ENCODE data around the gene PHAX.
"Not testable (repeated sequence)": the region's sequence is repeated elsewhere in the genome, so short reads cannot be mapped to it uniquely, and the experiment has no call there.

The PHAX gene, protein sequence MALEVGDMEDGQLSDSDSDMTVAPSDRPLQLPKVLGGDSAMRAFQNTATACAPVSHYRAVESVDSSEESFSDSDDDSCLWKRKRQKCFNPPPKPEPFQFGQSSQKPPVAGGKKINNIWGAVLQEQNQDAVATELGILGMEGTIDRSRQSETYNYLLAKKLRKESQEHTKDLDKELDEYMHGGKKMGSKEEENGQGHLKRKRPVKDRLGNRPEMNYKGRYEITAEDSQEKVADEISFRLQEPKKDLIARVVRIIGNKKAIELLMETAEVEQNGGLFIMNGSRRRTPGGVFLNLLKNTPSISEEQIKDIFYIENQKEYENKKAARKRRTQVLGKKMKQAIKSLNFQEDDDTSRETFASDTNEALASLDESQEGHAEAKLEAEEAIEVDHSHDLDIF

DNA sequence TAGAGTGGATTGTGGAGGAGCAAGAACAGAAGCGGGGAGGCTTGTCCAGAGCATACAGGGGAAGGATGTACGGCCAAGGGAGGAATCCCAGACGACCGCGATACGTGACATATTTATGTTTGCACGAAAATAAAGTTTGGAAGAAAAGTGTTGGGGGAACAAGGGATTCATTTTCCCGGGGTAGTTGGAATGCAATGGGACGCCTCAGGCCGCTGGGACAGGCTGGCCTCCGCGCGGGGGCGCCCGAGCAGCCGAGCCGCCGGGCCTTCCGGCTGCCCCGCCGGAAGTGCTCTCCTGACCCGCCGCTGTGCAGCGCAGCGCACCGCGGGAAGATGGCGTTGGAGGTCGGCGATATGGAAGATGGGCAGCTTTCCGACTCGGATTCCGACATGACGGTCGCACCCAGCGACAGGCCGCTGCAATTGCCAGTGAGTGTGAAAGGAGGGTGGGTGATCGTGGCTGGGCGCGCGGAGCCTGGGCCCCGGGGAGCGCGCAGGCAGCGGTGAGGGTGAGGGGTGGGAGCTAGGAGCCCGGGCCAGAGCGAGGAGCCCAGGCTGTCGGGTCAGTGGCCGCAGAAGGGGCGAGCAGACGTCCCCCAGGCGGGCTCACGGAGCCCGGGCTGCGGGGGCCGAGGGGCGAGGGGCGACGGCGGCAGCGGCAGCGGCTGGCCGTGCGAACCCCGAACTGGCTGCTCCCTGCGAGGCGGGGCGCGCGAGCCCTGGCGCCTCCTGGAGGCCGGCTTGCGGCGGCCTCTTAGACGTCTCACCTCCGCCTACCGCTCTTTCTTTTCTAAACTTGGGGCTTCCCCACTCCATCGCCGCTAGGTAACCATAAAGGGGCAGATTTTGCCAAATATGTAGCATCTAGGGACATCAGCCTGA, at the start of gene PHAX:
PHAX (plus strand) TSS at position 317 of the 881 bp plus-strand sequence; CDS start at position 333, 16 bp downstream.
- peak; percentile 35 for DNase-seq (ENCODE audit: low read depth)

DNA sequence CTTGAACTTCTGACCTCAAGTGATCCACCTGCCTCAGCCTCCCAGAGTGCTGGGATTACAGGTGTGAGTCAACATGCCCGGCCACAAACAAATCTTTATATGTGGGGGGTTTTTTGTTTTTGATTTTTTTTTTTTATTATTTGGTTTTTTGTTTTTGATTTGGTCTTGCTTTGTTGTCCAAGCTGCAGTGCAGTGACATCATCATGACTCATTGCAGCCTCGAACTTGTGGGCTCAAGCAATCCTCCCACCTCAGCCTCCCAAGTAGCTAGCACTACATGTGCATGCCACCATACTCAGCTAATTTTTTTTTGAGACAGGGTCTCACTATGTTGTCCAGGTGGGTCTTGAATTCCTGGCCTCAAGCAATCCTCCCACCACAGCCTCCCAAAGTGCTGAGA, 48.1 kb upstream of the PHAX start:
- DNase-seq (ENCODE audit: low read depth): no peak

GRCh38 chr5:126555101-126555500, 45.6 kb upstream of the PHAX start:
- not testable (repeated sequence) for DNase-seq (ENCODE audit: low read depth)

- no peak for DNase-seq (ENCODE audit: low read depth)
Measured at GRCh38 chr5:126561908-126562307, 38.8 kb upstream of the PHAX start.

GRCh38 chr5:126562823-126563222, 37.9 kb upstream of the PHAX start:
- no peak for DNase-seq (ENCODE audit: low read depth)

DNA sequence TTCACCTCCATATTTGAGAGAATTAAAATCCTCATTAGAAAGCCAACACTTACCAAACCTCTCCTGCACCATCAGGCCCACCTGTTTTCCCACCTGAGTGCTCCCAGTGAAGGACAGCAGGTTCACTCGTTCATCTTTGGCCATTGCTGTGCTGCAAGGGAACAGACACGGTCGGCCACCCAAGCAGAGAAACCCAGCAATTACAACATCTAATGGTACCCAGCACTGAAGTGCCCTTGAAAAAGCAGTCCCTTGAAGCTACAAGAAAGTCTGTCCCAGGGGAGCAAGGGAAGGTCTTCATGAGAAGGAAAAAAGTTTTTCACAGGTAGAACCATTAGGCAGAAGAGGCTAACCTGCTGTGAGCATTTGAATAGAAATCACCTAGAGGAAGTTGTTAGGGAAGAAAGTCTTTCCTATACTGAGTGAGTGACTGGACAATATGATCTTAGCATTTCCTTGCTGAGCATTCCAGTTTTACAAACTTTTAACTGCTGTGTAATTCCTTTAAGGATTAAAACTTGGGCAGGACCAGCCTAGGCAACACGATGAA, 32.5 kb upstream of the PHAX start:
- no peak for DNase-seq (ENCODE audit: low read depth)

DNA sequence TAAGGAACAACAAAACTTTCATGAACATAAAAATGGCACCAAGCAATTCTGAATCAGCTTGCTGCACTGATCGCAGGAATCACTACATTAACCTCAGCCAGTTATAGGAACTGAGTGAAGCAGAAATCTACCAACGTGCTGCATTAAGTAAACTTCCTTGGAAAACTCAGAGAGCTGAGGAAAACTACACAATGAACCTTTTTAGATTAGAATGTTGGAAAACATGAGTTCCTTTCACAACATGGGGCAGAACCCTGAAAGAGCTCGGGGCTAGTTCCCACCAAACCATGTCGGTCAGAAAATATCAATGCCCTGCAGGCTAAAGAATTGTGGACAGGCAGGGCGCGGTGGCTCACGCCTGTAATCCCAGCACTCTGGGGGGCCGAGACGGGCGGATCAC, 25.1 kb upstream of the PHAX start:
- DNase-seq (ENCODE audit: low read depth): no peak

- no peak for DNase-seq (ENCODE audit: low read depth)
Measured at GRCh38 chr5:126576974-126577373, 23.8 kb upstream of the PHAX start.

- no peak for DNase-seq (ENCODE audit: low read depth)
Measured at GRCh38 chr5:126577415-126577814, 23.3 kb upstream of the PHAX start.

GRCh38 chr5:126579716-126580115, 21.0 kb upstream of the PHAX start:
- no peak for DNase-seq (ENCODE audit: low read depth)

GRCh38 chr5:126583761-126584160, 17.0 kb upstream of the PHAX start:
- DNase-seq (ENCODE audit: low read depth): no peak

DNA sequence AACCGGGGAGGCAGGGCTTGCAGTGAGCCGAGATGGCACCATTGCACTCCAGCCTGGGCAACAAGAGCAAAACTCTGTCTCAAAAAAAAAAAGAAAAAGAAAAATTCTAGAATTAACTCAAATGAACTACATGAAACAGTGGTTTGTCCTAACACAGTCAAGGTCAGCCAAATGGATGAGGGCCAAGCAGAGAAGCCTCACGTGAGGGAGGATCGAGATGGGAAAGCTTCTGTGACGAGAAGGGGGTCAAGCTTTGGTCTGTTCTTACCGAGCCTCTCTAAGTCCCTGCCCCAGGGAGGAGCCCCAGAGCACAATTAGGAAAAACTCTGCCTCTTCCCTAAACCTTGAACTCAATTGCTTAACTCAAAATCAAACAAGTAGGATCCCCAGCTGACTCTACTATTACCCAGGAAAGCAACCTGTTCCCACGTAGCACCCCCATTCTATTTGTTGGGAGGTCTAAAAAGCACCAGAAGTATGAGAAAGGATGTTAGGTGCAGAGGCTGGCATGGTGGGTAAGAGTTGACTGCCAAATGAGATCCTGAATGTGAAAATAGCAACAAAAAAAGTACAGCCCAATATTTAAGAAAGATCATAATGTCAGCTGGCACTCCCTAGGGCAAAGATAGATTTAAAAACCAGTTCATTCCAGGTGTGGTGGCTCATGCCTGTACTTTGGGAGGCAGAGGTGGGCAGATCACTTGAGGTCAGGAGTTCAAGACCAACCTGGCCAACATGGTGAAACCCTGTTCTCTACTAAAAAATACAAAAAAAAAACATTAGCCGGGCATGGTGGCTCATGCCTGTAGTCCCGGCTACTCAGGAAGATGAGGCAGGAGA, 13.0 kb upstream of the PHAX start:
- no peak for DNase-seq (ENCODE audit: low read depth)

DNA sequence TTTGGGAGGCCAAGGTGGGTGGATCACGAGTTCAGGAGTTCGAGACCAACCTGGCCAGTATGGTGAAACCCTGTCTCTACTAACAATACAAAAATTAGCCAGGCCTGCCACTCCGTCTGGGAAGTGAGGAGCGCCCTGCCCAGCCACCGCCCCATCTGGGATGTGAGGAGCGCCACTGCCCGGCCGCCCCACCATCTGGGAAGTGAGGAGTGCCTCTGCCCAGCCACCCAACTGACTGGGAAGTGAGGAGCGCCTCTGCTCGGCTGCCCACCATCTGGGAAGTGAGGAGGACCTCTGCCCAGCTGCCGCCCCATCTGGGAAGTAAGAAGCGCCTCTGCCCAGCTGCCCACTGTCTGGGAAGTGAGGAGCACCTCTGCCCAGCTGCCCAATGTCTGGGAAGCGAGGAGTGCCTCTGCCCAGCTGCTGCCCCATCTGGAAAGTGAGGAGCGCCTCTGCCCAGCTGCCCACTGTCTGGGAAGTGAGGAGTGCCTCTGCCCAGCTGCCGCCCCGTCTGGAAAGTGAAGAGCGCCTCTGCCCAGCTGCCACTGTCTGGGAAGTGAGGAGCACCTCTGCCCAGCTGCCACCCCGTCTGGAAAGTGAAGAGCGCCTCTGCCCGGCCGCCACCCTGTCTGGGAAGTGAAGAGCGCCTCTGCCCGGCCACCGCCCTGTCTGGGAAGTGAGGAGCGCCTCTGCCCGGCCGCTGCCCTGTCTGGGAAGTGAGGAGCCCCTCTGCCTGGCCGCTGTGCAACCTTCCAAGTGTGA, 11.0 kb upstream of the PHAX start:
- no peak for DNase-seq (ENCODE audit: low read depth)

GRCh38 chr5:126591549-126591948, 9.2 kb upstream of the PHAX start:
- DNase-seq (ENCODE audit: low read depth): no peak

DNA sequence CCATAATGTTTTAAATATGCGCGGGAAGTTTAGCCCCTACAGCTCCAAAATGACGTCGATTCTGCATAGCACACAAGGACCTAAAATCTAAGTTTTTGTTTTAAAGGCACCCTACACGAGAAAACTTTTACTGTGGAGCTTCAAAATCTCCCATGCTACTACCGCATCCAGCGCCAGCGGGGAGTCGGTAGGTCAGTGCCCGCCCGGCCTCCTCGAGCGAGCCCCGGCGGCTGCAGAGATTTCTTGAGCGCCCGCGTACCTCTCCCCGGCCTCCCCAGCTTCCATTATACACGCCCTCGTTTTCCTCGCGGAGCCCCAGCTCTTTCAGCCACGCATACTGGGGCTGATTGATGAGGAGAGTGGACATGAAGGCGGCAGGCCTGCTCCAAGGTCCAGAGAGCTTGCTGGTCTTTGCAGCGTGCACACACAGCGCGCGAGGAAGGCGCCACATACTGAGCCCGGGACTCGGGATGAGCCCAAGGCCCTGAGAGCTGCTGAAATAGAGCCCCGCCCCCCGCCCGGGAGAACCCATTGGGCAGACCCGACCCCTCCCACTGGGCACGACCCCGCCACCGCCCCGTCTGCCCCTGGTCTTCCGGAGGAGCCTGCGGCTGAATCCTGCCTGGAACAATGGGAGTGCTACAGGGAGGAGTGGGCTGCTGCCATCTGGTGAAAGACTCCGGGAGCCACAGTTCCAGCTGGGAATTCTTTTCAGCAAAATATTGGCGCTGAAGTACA, 5.8 kb upstream of the PHAX start, which contains the start of gene ALDH7A1:
ALDH7A1 (minus strand) TSS at position 472 of the 738 bp plus-strand sequence; CDS start at position 451, 21 bp downstream.
- no peak for DNase-seq (ENCODE audit: low read depth)

DNA sequence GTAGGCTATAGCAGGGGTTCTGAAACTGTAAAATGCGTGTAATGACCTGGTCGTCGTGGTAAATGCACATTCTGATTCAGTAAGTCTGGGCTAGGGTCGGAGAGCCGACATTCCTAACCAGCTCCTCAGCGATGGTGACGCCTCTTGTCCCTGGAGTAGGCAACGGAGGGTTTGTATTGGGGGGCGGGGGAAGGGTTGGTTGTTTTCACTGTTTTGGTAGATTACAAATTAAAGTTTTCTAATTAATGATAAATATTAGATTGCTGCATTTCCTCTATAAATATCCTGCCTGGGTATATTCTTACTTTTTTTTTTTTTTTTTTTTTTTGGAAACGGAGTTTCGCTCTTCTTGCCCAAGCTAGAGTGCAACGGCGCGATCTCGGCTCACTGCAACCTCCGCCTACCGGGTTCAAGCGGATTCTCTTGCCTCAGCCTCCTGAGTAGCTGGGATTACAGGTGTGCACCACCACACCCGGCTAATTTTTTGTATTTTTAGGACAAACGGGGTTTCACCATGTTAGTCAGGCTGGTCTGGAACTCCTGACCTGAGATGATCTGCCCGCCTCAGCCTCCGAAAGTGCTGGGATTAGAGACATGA, 5.2 kb upstream of the PHAX start:
- DNase-seq (ENCODE audit: low read depth): no peak

GRCh38 chr5:126597156-126597555, 3.6 kb upstream of the PHAX start:
- DNase-seq (ENCODE audit: low read depth): no peak

- DNase-seq (ENCODE audit: low read depth): no peak
Measured at GRCh38 chr5:126599499-126599898, 1.2 kb upstream of the PHAX start.

- DNase-seq (ENCODE audit: low read depth): not testable (repeated sequence)
Measured at GRCh38 chr5:126599971-126600630, 646 bp upstream of the PHAX start.
